HG02885 (cell line): ENCODE measurements around the gene OGG1.

Experiments
- ATAC-seq: cut with Tn5 transposase; IDR thresholded peaks from one replicate; pipeline ENCODE4 v1.9.1; 2021; ENCODE audit warnings: mild to moderate bottlenecking; ENCODE audit not compliant: unreplicated experiment, poor library complexity

The OGG1 gene

GRCh38 chr3:9749645-9750555 lies at the start of gene OGG1:
TSS of gene OGG1 (plus strand) at chr3:9749952. CDS start at chr3:9750287, 335 bp downstream.
- ATAC-seq, result peak; percentile 91

- ATAC-seq, result no peak
Measured at GRCh38 chr3:9700536-9700935, 49.2 kb upstream of the OGG1 start.

DNA sequence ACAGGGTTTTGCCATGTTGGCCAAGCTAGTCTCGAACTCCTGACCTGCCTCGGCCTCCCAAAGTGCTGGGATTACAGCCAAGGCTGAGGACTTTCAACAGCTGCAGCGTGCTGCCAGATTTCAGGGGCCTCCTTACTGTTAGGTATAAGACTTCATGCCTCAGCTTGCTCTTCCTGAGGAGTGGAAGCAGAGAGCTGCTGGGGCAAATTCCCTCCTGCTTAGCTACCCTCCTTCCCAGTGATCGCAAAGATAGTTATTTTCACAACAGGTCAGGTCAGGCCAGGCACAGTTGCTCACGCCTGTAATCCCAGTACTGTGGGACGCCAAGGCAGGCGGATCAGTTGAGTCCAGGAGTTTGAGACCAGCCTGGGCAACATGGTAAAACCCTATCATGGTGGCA lies 48.7 kb upstream of the OGG1 start:
- no peak for ATAC-seq

DNA sequence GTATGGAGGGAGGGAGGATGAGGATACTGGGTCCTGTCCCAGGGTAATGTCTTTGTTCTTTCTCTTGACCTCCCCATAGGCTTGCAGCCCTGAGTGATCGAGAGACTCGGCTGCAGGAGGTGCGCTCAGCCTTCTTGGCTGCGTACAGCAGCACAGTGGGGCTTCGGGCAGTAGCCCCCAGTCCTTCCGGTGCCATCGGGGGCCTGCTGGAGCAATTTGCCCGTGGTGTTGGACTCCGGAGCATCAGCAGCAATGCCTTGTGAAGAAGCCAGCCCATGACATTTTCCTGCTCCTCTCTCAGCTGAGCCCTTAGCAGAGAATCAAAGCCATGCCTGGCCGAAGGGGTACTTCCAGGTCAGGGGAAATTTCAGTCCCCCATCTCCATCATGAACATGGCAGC lies 48.0 kb upstream of the OGG1 start:
- ATAC-seq, result no peak

DNA sequence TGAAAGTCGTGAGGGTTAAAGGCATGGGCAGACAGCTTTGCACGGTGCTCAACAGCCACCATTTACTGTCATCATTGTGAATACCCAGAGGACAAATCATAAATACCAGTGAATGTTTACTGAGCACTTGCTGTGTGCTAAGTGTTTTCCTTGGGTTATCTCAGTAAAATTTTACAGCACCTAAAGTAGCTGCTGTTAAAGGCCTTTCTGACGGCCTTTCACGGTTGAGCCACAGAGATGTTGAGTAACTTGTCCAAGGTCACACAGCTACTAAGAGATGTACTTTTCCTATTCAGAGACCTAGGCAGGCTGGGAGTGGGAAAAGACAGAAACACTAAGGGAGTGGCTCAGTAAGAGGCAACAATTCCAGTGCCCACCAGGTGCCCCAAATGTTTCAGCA lies 46.5 kb upstream of the OGG1 start:
- no peak for ATAC-seq

DNA sequence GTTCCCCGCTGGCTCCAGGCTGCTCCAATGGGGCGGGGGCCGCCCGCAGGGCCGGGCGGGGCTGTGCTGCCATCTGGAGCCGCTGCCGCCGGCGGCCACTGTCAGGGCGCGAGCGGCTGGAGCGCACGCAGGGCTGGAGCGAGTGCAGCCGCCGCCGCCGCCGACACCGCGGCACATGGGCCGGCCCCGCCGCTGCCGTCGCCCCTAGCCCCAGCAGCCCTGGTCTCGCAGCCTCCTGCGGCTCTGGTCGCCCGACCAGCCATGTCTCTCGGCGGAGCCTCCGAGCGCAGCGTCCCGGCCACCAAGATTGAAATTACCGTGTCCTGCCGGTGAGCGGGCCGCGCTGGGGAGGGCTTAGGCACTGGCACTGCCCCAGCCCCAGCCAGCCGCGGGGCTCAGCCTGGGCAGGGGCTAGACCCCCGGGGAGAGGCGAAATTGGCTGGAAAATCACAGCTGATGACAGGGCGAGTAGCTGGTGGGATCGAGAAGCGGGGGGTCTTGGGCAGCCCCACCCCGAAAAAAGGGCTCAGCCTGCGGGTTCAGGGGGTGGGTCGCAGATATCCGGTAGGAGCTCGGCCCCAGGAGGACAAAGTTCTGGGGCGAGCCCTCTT lies 45.9 kb upstream of the OGG1 start, which contains the start of gene CPNE9:
CPNE9 (plus strand) TSS at position 98 of the 611 bp plus-strand sequence; CDS start at position 262, 164 bp downstream.
- ATAC-seq, result no peak

- ATAC-seq, result no peak
Measured at GRCh38 chr3:9704347-9705322, 45.1 kb upstream of the OGG1 start.

DNA sequence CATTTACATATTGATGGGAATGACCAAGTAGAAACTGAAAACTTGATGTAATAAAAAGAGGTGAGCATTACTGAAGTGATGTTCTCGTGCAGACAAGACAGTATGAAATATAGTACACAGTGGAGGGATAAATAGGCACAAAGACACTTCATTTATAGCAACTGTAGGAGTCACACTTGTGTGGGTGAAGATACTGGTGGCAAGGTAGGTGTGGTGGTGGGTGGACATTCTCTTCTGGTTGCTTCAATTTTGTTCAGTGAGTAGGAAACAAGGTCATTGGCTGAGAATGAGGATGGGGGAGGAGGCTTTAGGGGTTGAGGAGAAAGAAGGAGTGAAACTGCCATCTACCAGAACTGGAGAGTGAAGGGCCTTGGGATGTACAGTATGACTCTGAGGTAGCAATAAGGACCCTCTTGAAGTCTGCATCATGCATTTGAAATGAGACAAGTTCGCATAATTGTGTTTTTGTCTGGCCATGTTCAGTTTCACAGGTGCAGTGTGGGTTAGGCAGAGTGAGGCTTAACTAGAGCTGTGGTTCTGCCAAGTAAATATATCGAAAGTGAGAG lies 39.5 kb upstream of the OGG1 start:
- ATAC-seq, result no peak

DNA sequence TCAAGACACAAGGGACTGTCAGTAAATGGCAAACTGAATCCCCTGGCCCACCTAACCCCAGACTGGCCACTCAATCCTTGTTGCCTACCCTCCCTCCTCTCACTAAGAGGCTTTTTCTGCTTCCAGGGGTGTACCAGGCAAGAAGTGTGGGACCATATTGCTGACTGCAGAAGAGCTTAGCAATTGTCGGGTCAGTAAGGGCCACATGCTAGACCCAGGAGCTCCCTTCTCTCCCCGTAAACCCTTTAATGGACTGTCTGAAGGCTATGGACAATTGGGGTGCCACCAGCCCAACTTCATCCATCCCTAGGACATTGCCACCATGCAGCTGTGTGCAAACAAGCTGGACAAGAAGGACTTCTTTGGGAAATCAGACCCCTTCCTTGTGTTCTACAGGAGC lies 37.3 kb upstream of the OGG1 start:
- no peak for ATAC-seq

GRCh38 chr3:9713142-9713541 lies 36.6 kb upstream of the OGG1 start:
- no peak for ATAC-seq

DNA sequence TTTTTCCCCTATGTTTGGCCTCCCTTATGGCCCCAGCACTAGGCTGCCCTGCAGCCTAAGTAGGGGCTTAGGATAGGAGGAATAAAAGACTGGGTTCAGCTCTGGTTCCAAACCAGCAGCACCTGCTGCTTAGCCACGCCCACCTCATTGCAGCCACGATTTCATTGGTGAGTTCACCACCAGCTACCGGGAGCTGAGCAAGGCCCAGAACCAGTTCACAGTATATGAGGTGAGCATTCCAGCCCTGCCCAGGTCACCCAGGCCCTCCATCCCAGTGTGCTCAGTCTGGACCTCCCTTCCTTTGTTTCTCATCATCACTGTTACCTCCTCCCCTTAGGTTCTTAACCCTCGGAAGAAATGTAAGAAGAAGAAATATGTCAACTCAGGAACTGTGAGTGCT lies 34.6 kb upstream of the OGG1 start:
- no peak for ATAC-seq

DNA sequence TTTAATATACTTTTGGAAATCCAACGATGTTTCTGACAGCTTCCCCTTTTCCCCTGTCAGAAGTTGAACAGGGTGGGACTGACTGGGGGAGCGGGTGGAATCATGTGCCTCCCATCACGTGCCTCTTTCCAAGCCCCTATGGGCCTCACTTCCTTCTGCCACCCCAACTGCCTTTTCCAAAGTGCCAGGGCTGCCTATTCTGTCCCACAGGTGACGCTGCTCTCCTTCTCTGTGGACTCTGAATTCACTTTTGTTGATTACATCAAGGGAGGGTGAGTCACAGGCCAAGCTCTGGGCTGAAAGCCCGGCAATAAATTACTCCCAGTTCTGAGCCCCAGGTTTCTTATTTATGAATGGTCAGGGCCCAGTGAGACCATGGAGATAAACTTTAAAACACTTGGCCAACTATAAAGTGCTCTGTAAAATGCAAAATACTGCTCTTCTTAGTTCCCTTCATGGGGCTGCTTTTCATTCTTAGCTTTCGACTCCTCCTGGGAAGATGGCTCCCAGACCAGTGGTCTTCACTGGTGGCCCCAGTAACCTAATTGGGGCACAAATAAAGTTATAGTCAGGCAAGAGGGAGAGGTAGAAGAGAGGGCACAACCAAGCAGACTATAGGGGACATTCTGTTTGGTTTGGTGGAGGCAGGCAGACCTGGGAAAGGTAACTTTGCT lies 33.9 kb upstream of the OGG1 start:
- ATAC-seq, result no peak

DNA sequence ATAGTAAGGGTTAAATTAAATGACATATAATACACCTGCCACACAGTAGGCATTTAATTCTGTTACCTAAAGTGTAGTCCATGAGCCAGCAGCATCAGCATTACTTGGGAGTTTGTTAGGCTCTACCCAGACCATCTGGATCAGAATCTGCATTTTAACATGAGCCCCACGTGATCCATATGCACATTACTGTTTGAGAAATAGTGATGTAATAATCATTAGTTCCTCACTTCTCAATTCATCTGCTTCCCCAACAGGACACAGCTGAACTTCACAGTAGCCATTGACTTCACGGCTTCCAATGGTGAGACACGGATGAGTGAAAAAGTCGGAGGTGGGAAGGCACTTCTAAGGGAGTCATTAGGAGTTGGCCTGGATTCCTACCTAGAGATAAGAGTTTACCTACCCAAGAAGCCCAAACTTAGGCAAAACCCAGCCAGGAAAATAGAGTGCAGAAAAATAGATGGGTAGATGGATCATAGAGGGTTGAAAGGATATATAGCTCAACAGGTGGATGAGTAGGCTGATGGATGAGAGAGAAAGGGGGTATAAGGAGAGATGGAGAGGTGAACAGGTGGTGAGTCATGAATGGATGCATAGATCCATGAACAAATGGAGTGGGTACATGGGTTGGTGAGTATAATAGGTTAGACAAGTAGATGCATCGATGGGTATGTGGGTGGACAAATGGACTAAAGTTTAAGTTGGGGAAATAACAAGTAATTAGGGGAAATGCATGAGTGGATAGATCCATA lies 32.8 kb upstream of the OGG1 start:
- no peak for ATAC-seq

DNA sequence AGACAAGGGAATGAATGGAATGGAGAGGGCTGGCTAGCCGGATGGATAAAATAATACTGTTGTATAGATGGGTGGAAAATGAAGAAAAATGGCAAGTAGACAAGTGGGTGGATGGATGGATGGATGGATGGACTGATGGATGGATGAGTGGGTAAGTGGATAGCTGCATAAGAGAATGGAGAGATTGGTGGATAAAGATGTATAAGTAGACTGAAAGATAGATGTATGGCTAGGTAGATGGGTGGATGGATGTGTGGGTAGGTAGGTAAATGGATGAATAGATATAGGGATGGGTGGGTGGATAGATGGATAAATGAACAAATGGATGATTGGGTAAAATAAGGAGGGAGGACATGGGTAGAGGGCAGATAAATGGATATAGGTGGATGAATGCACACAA lies 32.2 kb upstream of the OGG1 start:
- no peak for ATAC-seq

DNA sequence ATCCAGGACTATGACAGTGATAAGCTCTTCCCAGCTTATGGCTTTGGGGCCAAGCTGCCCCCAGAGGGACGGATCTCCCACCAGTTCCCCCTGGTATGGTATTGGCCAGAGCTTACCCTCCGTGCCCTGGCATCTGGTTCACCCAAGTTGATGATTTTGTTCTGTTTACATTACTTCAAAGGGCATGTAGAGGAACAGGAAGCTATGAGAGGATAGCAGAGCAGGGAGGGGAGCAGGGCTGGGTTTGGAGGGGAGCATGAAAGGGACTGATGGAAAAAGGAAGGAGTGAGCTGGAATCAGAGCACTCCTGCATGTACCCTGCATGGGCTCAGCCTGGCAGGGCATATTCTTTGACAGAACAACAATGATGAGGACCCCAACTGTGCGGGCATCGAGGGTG lies 31.6 kb upstream of the OGG1 start:
- ATAC-seq, result no peak

DNA sequence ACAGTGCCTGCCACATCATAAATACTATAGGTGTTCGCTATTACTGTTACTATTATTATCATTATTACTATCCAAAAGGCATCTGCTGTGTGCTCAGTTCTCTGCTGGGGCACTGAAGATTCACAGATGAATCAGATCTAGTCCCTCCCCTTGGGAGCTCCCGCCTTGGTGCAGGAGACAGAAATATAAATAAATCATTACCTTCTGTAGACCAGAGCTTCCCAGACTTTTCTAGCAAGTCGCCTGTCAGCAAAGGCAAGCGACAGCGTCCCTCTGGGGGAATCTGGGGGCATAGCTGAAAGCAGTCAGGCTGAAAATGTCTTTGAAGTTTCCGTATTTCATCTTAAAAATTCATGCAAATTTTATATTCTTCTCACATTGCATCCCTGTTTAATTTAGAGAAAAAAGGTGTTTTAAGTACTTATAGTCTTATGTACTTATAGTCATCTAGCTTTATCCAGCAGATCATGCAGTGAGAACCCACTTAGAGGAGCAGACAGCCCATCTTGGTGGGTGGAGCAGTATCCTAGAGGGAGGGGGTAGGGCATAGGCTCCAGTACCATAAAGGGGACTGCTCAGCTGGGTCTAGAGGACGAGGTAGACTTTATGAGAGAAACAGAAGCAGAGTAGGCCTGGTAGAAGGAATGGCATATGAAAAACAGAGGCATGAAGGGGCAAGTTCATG lies 28.6 kb upstream of the OGG1 start:
- no peak for ATAC-seq

DNA sequence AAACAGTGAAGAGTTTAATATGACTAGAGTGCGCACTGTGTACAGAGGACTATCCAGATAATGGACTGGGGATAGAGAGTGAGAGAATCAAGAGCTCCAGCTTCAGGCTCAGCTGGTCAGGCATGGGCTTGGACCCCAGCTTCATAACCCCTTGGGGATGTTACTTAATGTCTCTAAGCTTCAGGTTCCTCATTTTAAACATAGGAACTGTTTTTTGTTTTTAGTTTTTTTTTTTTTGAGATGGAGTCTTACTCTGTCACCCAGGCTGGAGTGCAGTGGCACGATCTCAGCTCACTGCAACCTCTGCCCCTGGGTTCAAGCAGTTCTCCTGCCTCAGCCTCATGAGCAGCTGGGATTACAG lies 28.1 kb upstream of the OGG1 start:
- ATAC-seq, result no peak

- ATAC-seq, result no peak
Measured at GRCh38 chr3:9725775-9726515, 23.8 kb upstream of the OGG1 start.
